Renal pelvis (tissue), 12 donors: ENCODE data around the gene PAEP. TPM values are rescaled to one million over a fixed set of nuclear protein-coding genes. Genes with fewer than 3 reads are reported as not detected.
"Not testable (repeated sequence)": the region's sequence is repeated elsewhere in the genome, so short reads cannot be mapped to it uniquely, and the experiment has no call there.

Experiments used
- DNase-seq: peaks from one replicate; pipeline ENCODE4 v3.0.0-alpha.2; 2013
- long read RNA-seq, 16 experiments: transcript quantifications; one replicate each; lab custom pipeline, GENCODE V29; 2026
- polyA plus RNA-seq, 3 donors: library from polyadenylated mRNA; unstranded; fragments of 120-200 nt; gene quantifications; one replicate each; pipeline ENCODE4 v1.2.1, GENCODE V29; 2013; ENCODE audit not compliant: insufficient read length in 3 of 3

PAEP gene
- polyA plus RNA-seq, result under 1 TPM in 2 of 3 donors, not detected in 1; 0.20 to 0.38 TPM
- long read RNA-seq, donor 1, result 0 reads
- long read RNA-seq, donor 2, result 0 reads
- long read RNA-seq, donor 3, result 0 reads
- long read RNA-seq, donor 4, result 0 reads
- long read RNA-seq, donor 5, result 0 reads
- long read RNA-seq, donor 6, result 0 reads
- long read RNA-seq, donor 7, result 0 reads
- long read RNA-seq, donor 8, result 0 reads
- long read RNA-seq, donor 9, result 0 reads
- long read RNA-seq, donor 10, result 0 reads
- long read RNA-seq, donor 11, result 0 reads
- long read RNA-seq, donor 12, result 0 reads
- long read RNA-seq, donor 13, result 0 reads
- long read RNA-seq, donor 14, result 0 reads
- long read RNA-seq, donor 15, result 0 reads
- long read RNA-seq, donor 16, result 0 reads

DNA sequence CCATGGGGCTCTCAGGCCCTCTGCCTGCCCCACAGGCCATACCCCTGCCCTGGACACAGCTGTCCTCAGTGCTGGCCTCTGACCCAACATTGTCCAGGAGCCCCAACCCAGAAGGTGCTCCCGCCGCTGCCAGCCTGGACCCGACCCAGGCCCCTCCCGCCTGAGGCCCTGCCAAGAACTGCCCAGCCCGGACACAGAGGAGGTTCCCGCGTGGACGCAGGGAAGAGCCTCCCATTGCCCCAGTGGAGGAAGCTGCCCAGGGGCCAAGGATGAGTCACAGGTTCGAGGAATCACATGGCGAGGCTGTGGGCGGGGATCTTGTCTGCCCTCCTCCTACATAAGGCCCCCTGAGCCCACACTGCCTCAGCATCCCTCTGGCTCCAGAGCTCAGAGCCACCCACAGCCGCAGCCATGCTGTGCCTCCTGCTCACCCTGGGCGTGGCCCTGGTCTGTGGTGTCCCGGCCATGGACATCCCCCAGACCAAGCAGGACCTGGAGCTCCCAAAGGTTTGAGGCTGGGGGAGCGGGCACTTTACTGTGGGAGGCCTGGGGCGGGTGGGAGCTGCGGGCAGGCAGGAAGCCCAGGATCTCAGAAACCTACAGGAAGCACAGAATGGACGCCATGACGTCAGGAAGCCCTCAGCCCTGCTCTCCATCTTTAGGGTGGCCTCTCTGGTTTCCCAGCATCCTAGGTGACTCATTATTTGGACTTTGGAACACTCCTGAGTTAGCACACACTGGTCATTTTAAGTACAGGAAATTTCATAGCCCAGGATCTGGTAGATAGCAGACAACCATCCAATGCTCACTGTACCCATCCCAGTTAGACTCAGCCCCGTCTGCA lies at the start of gene PAEP:
Gene PAEP, plus strand, starts transcription at position 366 of the 844 bp plus-strand sequence.
- DNase-seq, result no peak

DNA sequence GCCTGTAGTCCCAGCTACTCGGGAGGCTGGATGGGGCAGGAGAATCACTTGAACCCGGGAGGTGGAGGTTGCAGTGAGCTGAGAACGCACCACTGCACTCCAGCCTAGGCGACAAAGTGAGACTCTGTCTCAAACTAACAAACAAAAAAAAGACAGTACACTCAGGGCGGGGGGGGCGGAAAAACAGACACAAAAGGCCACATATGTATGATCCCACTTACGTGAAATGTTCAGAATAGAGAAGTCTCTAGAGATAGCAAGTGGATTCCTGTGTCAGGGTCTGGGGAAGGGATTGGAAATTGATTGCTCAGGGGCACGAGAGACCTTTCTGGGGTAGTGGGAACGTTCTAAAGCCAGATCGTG lies 49.3 kb upstream of the PAEP start:
- DNase-seq, result no peak

GRCh38 chr9:135512904-135513303 lies 48.7 kb upstream of the PAEP start:
- no peak for DNase-seq

DNA sequence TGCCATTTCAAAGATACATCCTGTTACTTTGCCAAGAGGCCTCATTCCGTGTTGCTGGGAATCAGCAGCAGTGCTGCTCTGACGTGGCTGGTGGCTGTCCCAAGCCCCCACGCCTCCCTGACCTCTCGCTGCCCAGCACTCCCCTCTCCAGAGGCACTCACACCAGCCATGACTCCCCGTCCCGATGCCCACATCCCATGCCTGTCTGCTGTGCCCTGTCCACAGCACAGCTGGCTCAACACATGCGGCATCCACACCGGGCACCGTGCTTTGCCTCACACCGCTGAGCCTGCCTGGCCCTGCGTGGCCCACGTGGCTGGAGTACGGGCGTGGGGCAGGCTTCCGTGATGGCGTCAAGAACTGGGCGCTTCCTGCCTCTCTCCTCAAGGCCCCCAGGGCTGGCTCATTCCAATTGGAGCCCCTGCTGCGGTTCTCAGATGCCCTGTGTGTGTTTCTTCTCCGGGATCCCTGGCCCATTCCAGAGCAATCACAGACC lies 48.2 kb upstream of the PAEP start:
- no peak for DNase-seq

- not testable (repeated sequence) for DNase-seq
These were observed 47.6 kb upstream of the PAEP start for GRCh38 chr9:135513906-135514305.

DNA sequence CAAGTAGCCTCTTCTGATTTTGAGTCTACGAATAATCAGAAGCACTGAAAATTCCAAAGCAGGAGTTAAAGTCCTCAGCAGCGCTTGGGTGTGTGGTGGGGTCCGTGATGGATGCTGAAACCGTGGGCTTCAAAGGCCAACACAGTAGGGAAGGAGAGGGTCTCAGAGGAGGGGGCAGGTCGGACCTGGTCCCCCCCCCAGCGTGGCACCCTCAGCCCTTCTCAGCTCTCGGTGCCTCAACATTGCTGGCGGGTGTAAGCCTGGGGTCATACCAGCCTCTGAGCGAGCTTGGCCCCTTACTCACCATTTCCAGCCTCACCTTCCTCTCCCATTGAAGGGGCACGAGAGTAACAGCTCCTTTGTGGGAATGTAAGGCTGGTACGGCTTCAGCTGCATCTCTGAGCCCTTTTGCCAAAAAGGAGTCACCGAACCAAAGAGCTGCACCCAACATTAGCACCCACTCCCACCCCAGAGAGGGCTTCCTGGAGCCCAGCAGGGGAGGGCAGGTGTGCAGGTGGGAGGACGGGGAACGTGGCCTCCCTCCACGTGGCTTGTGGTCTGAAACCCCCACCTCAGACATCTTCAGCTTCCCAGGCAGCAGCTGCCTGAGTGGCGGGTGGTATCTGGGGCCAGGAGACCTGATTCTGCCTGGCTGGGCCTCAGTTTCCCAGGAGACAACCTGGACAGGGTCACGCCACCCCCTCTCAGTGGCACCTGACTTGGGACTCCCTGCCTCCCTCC lies 47.0 kb upstream of the PAEP start:
- DNase-seq, result no peak

DNA sequence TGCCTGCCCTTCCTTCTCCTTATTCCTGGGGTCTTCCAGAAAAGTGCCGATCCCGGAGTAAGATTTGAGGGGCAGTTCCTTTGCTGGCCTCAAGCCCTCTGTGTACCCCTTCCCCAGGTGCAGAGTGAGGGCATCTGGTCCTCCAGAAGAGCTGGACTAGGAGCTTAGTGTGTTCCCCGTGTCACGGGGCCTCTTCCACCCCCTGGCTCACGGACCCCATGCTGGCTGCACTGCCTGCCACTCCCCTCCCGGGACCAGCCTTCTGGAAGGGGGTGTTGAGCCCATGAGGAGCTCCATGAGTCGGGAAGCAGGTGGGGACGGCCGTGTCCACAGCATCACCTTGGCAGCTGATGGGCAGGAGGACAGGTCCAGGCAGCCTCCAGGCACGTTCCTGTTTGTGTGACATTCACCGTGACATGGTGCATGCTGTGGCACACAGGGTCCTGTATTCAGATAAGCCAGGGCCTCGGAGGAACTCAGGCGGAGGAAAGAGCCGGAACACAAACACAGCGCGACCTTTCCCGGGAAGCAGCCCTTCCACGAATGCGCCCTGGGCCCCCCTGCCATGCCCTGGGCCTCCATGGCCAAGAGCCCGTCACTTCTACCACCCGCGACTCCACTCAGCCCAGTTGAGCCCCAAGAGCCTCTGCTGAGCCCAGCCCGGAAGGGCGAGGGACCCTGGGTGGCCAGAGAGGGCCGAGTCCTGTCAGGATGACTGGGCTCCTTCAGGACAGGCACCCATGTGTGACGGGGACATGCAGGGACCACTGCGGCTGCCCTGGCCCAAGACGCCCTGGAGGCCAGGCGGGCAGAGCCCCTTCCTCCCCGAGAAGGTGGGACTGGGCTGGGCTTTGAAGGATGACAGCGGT lies 46.2 kb upstream of the PAEP start:
- DNase-seq, result no peak

- DNase-seq, result no peak
These were observed 45.3 kb upstream of the PAEP start for GRCh38 chr9:135516132-135516860.

- no peak for DNase-seq
These were observed 44.1 kb upstream of the PAEP start for GRCh38 chr9:135517407-135517822.

DNA sequence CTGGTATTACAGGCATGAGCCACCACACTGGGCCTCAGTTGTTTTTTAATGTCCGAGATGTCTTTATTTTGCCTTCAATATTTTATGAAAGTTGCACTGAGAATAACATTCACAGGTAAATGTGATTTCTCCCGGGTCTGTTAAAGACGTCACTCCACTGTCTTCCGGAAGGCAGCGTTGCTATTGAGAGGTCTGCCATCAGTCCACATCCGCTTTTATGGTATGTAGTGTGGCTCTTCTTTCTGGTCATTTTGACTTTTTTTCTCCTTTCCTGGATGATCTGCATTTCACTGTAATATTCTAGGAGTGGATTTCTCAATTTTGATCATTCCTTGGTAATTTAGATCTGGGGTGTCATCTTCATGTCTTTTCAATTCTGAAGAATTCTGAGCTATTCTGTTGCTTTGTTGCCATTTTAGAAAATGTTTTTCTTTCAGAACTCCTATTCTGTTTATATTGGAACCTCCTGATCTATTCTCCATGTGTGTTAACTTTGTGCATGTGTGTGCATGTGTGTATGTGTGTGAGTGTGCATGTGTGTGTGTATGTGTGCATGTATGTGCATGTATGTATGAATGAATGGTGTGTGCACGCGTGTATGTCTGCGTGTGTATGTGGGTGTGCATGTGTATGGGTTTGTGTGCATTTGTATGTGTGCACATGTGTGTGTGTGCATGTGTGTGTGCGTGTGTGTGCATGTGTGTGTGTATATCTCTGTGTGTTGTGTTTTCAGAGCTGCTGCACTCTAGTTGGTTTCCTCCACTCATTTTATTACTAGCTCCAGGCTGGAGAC lies 42.2 kb upstream of the PAEP start:
- DNase-seq, result no peak

GRCh38 chr9:135520916-135521607 lies 40.5 kb upstream of the PAEP start, which contains the start of gene LCN1:
LCN1 (plus strand) TSS chr9:135521440; CDS start chr9:135521498, 58 bp downstream.
- DNase-seq, result no peak

DNA sequence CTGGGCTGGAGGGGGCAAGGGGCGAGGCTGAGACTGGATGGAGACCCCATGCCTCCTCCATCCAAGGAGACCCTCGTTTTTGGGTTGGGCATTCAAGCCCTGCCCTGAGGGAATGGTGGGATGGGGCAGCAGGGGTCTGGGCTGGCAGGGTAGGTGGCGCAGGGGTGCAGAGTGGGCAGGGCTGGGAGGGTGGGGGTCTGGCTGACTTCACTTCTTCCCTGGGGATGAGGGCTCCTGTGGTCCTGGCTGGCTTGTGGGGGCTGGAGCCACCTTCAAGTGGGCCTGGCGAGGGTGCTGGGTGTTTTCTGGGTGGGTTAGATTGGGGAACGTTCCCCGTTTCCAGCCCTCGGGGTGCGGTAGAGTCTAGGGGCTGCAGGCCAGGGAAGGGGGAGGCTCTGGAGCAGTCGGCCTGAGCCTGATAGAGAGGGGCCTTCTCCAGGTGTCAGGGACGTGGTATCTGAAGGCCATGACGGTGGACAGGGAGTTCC lies 39.9 kb upstream of the PAEP start:
- DNase-seq, result no peak

DNA sequence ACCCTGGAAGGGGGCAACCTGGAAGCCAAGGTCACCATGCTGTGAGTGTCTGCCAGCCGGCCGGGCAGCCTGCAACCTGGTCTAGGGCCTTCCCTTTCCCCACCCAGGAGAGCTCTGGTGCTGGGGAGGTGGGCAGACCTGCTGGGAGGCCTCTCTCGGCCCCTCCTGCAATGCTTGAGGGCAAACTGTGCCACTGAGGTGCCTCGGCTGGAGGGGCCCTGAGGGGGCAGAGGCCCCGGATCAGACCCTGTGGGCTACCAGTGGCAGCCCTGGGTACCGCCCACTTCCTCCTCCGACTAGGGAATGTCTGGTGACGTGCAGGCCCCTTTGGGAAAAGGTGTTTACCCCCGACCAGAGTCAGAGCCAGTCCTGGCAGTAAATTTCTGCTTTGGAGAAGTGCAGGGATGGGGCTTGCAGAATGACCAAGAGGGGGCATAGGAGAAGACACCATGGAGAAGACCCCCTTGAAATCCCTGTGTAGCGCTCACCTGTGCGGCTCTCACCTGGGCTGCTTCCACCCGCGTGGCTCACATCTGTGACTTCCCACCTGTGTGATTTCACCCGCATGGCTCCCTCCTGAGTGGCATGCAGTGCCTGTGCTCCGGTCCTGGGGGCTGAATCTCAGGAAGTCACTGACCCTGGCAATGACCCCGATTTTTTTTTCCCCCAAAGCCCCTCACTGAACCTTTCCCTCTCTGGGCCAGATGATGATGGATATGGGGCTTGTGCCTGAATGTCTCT lies 39.2 kb upstream of the PAEP start:
- DNase-seq, result no peak

DNA sequence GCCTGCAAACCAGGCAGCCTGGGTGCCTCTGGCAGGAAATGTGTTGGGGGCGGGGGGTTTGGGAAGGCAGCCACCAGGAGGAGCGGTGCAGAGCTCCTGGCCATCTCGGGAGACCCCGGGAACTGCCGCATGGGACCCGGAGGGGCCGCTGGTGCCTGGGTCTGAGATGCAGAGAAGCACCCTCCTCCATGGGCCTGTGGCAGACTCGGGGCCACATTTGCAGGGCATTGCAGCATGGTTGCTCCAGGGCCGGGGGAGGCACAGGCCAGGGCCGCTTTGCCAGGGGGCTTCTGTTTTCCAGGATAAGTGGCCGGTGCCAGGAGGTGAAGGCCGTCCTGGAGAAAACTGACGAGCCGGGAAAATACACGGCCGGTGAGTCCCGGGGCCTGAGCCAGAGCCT lies 38.6 kb upstream of the PAEP start:
- no peak for DNase-seq

DNA sequence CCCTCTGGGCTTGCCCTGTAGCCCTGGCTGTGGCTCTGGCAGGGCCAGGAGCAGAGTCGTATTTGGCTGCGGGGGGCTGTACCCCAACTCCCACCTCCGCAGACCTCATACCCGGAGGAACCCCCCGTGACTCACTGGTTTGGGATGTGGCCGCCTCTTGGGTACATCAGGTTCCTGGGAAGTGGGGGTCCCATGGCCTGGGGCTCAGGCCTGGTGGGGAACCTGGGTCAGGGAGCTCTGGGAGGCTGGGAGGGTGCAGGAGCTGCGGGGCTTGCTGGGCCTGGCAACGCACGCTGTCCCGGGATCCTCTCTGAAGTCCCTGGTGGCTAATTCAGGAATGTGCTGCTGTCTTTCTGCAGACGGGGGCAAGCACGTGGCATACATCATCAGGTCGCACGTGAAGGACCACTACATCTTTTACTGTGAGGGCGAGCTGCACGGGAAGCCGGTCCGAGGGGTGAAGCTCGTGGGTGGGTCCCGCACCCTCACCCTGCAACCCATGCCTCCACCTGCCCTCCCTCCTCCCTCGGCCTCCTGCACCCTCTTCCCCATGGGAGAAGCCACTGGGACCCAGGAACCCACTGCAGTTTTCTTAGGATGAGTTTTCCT lies 37.9 kb upstream of the PAEP start:
- no peak for DNase-seq

GRCh38 chr9:135524130-135524861 lies 37.3 kb upstream of the PAEP start:
- DNase-seq, result no peak
